Sigmoid colon (tissue), 7 donors: ENCODE data around the gene ANKZF1. TPM values are rescaled to one million over a fixed set of nuclear protein-coding genes. Genes with fewer than 3 reads are reported as not detected.
A peak's percentile ranks its signal among the peaks of the same experiment; 100 is the strongest.

ENCODE experiments used
- DNase-seq: peaks from one replicate; pipeline ENCODE4 v3.0.0-alpha.2; 2019
- H3K27ac ChIP-seq, 4 donors: fragments of 200-600 bp; sonication (generic); one replicate each; pipeline ENCODE4 v1.5.1; 2016 to 2019; ENCODE audit warnings: mild to moderate bottlenecking in 1 of 4
- H3K27me3 ChIP-seq, 3 donors: fragments of 200-600 bp; sonication (generic); one replicate each; pipeline ENCODE4 v1.5.1; 2019; ENCODE audit warnings: mild to moderate bottlenecking in 1 of 3
- H3K36me3 ChIP-seq, 4 donors: fragments of 200-600 bp; sonication (generic); one replicate each; pipeline ENCODE4 v1.5.1; 2016 to 2019
- H3K4me1 ChIP-seq, 4 donors: fragments of 200-600 bp; sonication (generic); one replicate each; pipeline ENCODE4 v1.5.1; 2017 to 2019
- H3K4me3 ChIP-seq, 4 donors: fragments of 200-600 bp; sonication (generic); one replicate each; pipeline ENCODE4 v1.5.1; 2017 to 2019; ENCODE audit warnings: mild to moderate bottlenecking in 2 of 4, moderate library complexity in 1 of 4
- H3K9me3 ChIP-seq, 4 donors: fragments of 200-600 bp in 3 of 4; sonication (generic) in 3 of 4; one replicate each; pipeline versions ENCODE4 v1.5.1 to v1.6.1; 2013 to 2019
- EP300 ChIP-seq, 4 donors: sonication (generic); formaldehyde crosslinking; IDR thresholded peaks; one replicate each; pipeline ENCODE4 v1.6.1; 2017; ENCODE audit warnings: antibody characterized with exemption in 4 of 4
- POLR2A ChIP-seq, 2 donors: fragments of 450-650 bp; IDR thresholded peaks; one replicate each; pipeline ENCODE4 v1.6.1; 2016; ENCODE audit warnings: antibody characterized with exemption in 2 of 2, mild to moderate bottlenecking in 2 of 2, moderate library complexity in 2 of 2
- POLR2AphosphoS5 ChIP-seq, 4 donors: sonication (generic); formaldehyde crosslinking; IDR thresholded peaks; one replicate each; pipeline ENCODE4 v1.6.1; 2017; ENCODE audit warnings: antibody characterized with exemption in 4 of 4
- WGBS, 2 donors: extraction: QIAGEN DNeasy Blood & Tissue Kit; methylation state at CpG; one replicate each; pipeline ENCODE4 v1.1.7; 2013; 5-methylcytosine and 5-hydroxymethylcytosine counted together
- intact Hi-C: fragments of 100-400 bp; cut with DNase I; formaldehyde crosslinking; loops from one replicate; pipeline ENCODE4 v1.15.1; 2023
- polyA plus RNA-seq, 3 donors: library from polyadenylated mRNA; stranded (reverse); fragments of 200-250 nt; gene quantifications; one replicate each; pipeline ENCODE4 v1.2.3, GENCODE V29; 2013
- total RNA-seq, 4 donors: library from RNA; depleted of rRNA; stranded (reverse); fragments of >200 nt; gene quantifications; one replicate each; pipeline ENCODE4 v1.1.0, GENCODE V29; 2016
- TF ChIP-seq, protein P1 (sequence below), 4 experiments: fragments of 450-650 bp in 3 of 4; fragments of 200-600 bp in 1 of 4; IDR thresholded peaks; one replicate each; pipeline ENCODE4 v1.5.1; 2016 to 2019; ENCODE audit warnings: antibody characterized with exemption in 4 of 4, mild to moderate bottlenecking in 3 of 4, moderate library complexity in 2 of 4
- donor health status: healthy with polysubstance abuse.
- donor health status: Bipolar disorder and iron deficiency.
- donor health status: healthy.

ANKZF1 gene
- total and polyA plus RNA-seq, 7 donors, result 9.0 to 52.6 (median 36.9) TPM

DNA sequence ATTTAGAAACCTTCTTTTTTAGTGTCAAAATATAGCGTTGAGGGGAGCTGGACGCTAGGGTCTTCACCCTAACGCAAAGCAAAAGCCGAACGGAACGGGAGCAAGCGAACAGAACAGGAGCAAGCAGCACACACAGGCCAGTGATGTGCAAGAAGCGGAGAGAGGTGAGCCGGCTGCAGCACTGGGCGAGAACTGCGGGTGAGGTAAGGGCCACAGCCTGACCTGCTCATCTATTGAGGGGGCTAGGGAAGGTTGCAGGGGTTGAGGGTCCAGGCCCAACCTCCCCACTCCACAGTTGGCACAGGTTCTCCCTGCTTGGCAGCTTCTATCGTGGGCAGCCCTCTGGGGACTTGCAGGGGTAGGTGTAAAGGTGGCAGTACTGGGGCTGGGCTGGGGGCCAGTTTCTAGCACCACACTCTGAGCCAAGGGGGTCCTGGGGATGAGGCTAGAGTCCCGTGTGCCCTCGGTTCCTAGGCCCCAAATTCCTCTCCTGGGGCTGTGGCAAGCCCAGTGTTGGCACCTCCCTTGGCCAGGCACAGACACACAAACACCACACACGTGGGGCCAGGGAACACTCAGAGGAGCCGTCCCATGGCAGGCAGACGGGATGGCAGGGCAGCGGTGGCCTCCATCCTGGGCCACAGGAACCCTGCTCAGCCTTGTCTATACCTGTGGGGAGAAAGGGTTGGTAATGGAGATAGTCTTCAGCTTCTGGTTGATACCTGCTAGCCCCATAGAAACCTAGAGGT lies 9.6 kb upstream of the ANKZF1 start:
- peaks cover 0 to 37% (median 32%) of the 10 kb centered on the region in 4 donors for H3K4me1 ChIP-seq
- intact Hi-C loops, result loop anchor here (1.0 to 10.0 kb wide), 6 partner anchors 9 to 165 kb away; partner anchors contain the start of genes ANKZF1, ATG9A, CNPPD1 and DNAJB2
- DNase-seq, result no peak
- no peak overlapping the region for H3K4me3 ChIP-seq
- peak overlapping the region; percentile 84 to 98 (median 96) for H3K27ac ChIP-seq
- 95% methylated on average over 18 of the region's 18 CpGs for WGBS, 2 donors
- TF ChIP-seq POLR2AphosphoS5 (IDR thresholded peaks at IDR 0.05), result no peak
- TF ChIP-seq EP300 (IDR thresholded peaks at IDR 0.05), result no peak
- no peak for TF ChIP-seq POLR2A (IDR thresholded peaks at IDR 0.05)
- TF ChIP-seq, protein P1, sequence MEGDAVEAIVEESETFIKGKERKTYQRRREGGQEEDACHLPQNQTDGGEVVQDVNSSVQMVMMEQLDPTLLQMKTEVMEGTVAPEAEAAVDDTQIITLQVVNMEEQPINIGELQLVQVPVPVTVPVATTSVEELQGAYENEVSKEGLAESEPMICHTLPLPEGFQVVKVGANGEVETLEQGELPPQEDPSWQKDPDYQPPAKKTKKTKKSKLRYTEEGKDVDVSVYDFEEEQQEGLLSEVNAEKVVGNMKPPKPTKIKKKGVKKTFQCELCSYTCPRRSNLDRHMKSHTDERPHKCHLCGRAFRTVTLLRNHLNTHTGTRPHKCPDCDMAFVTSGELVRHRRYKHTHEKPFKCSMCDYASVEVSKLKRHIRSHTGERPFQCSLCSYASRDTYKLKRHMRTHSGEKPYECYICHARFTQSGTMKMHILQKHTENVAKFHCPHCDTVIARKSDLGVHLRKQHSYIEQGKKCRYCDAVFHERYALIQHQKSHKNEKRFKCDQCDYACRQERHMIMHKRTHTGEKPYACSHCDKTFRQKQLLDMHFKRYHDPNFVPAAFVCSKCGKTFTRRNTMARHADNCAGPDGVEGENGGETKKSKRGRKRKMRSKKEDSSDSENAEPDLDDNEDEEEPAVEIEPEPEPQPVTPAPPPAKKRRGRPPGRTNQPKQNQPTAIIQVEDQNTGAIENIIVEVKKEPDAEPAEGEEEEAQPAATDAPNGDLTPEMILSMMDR (IDR thresholded peaks at IDR 0.05), result no peak
- no peaks in the 10 kb centered on the region for H3K9me3 ChIP-seq
- peaks cover 47 to 58% (median 55%) of the 10 kb centered on the region in 4 donors for H3K36me3 ChIP-seq
- H3K27me3 ChIP-seq, result no peaks in the 10 kb centered on the region

DNA sequence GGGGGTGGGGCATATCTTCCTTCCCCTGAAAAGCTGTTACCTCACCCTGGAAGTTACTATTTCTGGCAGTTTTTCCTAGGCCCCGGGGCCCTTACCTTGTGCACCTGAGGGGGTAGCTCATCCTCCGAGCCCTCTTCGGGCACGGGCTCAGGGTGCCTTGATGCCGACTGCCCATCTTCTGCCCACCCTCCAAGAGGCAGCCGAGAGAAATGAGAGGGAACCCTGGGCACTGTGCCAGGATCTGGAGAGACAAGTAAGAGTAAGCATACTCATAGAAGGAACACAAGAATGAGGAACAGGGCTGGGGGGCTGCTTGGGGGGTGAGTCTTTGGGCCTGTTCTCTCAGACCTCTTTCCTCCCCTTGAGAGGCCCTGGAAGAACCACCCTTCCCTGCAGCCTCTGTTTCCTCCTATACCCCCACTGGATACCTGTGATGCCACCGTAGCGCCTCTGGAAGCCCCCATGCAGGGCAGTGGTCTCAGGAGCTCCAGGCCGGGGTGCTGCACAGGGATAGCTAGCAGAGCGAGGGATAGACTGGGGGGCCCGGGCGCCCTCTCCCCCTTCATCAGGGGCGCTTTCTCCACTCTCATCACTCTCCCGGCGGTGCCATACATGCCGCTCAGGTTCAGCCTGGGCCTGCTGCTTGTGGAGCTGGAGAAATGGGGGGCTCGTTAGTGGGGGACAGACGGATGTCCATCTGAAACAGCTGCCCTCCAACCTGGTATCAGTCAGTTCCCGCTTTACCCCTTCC lies 8.8 kb upstream of the ANKZF1 start:
- Histone ChIP-seq H3K4me1 (peaks cover 0 to 37% (median 32%) of the 10 kb centered on the region in 4 donors), H3K27ac (peak overlapping the region in 1 of 4 donors; percentile 8), H3K27me3 (no peaks in the 10 kb centered on the region), H3K4me3 (no peak overlapping the region), H3K36me3 (peaks cover 56 to 62% (median 59%) of the 10 kb centered on the region in 4 donors), H3K9me3 (no peaks in the 10 kb centered on the region)
- intact Hi-C loops, result loop anchor here (10.0 kb wide), 1 partner anchor 164 kb away; the partner anchor contains the start of gene DNPEP
- WGBS, 2 donors, result 95% methylated on average over 19 of the region's 19 CpGs
- no peak for DNase-seq
- TF ChIP-seq POLR2A (IDR thresholded peaks at IDR 0.05) (no peak), POLR2AphosphoS5 (IDR thresholded peaks at IDR 0.05) (no peak), EP300 (IDR thresholded peaks at IDR 0.05) (no peak)
- TF ChIP-seq, protein P1 (IDR thresholded peaks at IDR 0.05), result no peak

DNA sequence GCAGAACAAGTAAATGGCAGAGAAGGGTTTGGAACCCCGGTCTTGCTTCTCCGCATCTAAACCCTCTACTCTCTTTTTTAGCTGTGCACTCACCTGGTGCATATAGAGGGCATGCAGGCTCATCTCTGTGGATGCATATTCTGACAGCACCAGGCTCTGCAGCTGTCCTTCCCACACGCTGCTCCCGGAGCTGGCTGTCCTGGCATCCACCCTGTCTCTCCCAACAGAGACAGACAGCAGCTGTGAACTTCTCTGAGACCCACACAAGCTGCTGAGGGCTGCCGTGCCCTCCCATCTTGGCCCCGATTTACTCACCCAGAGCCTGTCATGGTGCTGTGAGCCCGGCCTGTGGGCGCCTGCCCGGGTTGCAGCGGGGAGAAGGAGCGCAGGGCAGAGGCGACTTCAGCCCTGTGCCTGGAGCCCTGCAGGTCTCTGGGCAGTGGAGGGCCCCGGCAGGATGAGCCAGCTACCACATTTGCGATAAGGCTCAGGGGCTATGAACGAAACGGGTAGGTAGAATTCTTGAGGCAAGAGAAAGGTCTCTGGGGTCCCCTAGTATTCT lies 7.6 kb upstream of the ANKZF1 start:
- 95 to 96% methylated on average over 16 of the region's 16 CpGs for WGBS, 2 donors
- H3K27me3 ChIP-seq, result no peaks in the 10 kb centered on the region
- H3K4me1 ChIP-seq, result peaks cover 0 to 31% (median 28%) of the 10 kb centered on the region in 4 donors
- TF ChIP-seq, protein P1 (IDR thresholded peaks at IDR 0.05), result no peak
- no peak for TF ChIP-seq POLR2A (IDR thresholded peaks at IDR 0.05)
- no peak for TF ChIP-seq EP300 (IDR thresholded peaks at IDR 0.05)
- no peak for TF ChIP-seq POLR2AphosphoS5 (IDR thresholded peaks at IDR 0.05)
- no peak overlapping the region for H3K27ac ChIP-seq
- no peak for DNase-seq
- H3K36me3 ChIP-seq, result peaks cover 56 to 74% (median 61%) of the 10 kb centered on the region in 4 donors
- no peak overlapping the region for H3K4me3 ChIP-seq
- no peaks in the 10 kb centered on the region for H3K9me3 ChIP-seq
- intact Hi-C loops, result loop anchor here (10.0 kb wide), 1 partner anchor 163 kb away; the partner anchor contains the start of gene DNPEP

DNA sequence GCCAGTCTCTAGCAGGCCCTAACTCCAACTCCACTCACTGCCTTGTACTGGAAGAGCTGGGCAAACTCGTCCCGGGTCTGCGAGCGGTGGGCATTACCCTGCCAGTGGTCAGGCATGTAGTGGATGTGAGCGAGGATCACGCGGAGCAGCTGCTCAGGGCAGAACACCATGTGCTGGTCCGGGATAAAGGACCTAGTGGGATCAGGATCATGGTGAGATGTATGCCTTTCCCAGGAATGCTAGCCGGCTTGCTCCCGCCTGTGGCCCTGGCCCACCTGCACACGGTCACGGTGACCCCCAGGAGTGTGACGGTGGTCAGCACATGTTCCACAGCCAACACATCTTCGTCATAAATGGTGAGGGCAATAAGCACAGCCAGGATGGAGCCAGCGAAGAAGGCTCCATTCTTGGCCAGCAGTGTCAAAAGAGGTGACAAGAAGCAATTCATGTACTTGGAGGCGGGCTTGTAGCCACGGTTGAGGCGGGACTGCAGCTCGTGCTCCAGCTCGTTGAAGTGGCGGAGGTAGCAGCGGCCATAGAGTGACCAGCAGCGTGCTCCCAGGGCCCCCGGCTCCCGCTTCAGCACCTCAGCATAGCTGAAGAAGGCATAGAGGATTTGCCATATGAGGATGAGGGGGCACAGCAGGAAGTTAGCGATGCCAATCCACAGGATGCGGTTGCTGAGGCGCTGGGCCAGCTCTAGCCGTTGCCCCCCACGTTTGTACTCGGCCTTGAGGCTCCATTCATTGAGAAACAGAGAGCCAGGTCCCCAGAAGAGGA lies 5.6 kb upstream of the ANKZF1 start:
- TF ChIP-seq POLR2A (IDR thresholded peaks at IDR 0.05) (no peak), EP300 (IDR thresholded peaks at IDR 0.05) (no peak), POLR2AphosphoS5 (IDR thresholded peaks at IDR 0.05) (no peak)
- TF ChIP-seq, protein P1 (IDR thresholded peaks at IDR 0.05), result no peak
- DNase-seq, result no peak
- H3K36me3 ChIP-seq, result peaks cover 56 to 76% (median 62%) of the 10 kb centered on the region in 4 donors
- H3K4me3 ChIP-seq, result no peak overlapping the region
- intact Hi-C loops, result loop anchor here (10.0 kb wide), 1 partner anchor 161 kb away; the partner anchor contains the start of gene DNPEP
- H3K4me1 ChIP-seq, result peaks cover 0 to 32% (median 30%) of the 10 kb centered on the region in 4 donors
- H3K27ac ChIP-seq, result no peak overlapping the region
- no peaks in the 10 kb centered on the region for H3K9me3 ChIP-seq
- no peaks in the 10 kb centered on the region for H3K27me3 ChIP-seq
- WGBS, 2 donors, result 95 to 96% methylated on average over 31 of the region's 31 CpGs
